HepG2 (cell line): ENCODE measurements around the gene TPGS1. TPM values are rescaled to one million over a fixed set of nuclear protein-coding genes. Genes with fewer than 3 reads are reported as not detected.

Source experiments
- AKAP8 ChIP-seq: sonication (generic); formaldehyde crosslinking; IDR thresholded peaks from 2 replicates; pipeline ENCODE4 v1.5.1; 2020; ENCODE audit warnings: mild to moderate bottlenecking, missing genetic modification reagents
- CCDC6 ChIP-seq: sonication (generic); formaldehyde crosslinking; IDR thresholded peaks from 2 replicates; pipeline ENCODE4 v1.8.1; 2022; ENCODE audit warnings: mild to moderate bottlenecking, missing genetic modification reagents, moderate library complexity
- ELF3 ChIP-seq: IDR thresholded peaks from 2 replicates; pipeline ENCODE4 v1.6.1; 2016; ENCODE audit warnings: missing genetic modification reagents, missing compliant biosample characterization
- FOSL2 ChIP-seq: sonication (generic); formaldehyde crosslinking; IDR thresholded peaks from 2 replicates; pipeline ENCODE4 v1.4.0; 2020; ENCODE audit warnings: missing genetic modification reagents
- HHEX ChIP-seq: IDR thresholded peaks from 2 replicates; pipeline ENCODE4 v1.6.1; 2016; ENCODE audit warnings: control low read depth
- HNF4A ChIP-seq: sonication (generic); formaldehyde crosslinking; IDR thresholded peaks from 2 replicates; pipeline ENCODE4 v1.4.0; 2020; ENCODE audit warnings: missing genetic modification reagents
- HOXD1 ChIP-seq: sonication (generic); formaldehyde crosslinking; IDR thresholded peaks from 2 replicates; pipeline ENCODE4 v1.5.0; 2020; ENCODE audit warnings: missing genetic modification reagents
- KAT8 ChIP-seq: IDR thresholded peaks from 2 replicates; pipeline ENCODE4 v1.6.1; 2016; ENCODE audit warnings: missing genetic modification reagents, missing compliant biosample characterization
- KDM1A ChIP-seq: IDR thresholded peaks from 2 replicates; pipeline ENCODE4 v1.6.1; 2016; ENCODE audit warnings: missing compliant biosample characterization
- KLF12 ChIP-seq: sonication (generic); formaldehyde crosslinking; IDR thresholded peaks from 2 replicates; pipeline ENCODE4 v1.4.0; 2020; ENCODE audit warnings: missing genetic modification reagents, borderline replicate concordance
- KLF15 ChIP-seq: sonication (generic); formaldehyde crosslinking; IDR thresholded peaks from 2 replicates; pipeline ENCODE4 v1.8.1; 2023; ENCODE audit warnings: borderline replicate concordance, mild to moderate bottlenecking, inconsistent platforms, missing genetic modification reagents, mixed read lengths
- KLF16 ChIP-seq, 2 experiments: sonication (generic) in 1 of 2; formaldehyde crosslinking in 1 of 2; IDR thresholded peaks; 2 replicates each; pipeline versions ENCODE4 v1.6.1 to v1.8.0; 2016 to 2023; ENCODE audit warnings: missing genetic modification reagents in 2 of 2, missing compliant biosample characterization in 1 of 2
- KLF9 ChIP-seq: IDR thresholded peaks from 2 replicates; pipeline ENCODE4 v1.6.1; 2016; ENCODE audit warnings: low read depth
- MED8 ChIP-seq: sonication (generic); formaldehyde crosslinking; IDR thresholded peaks from 2 replicates; pipeline ENCODE4 v1.8.1; 2023; ENCODE audit warnings: mild to moderate bottlenecking, missing genetic modification reagents; ENCODE audit not compliant: insufficient replicate concordance
- MTF1 ChIP-seq: sonication (generic); formaldehyde crosslinking; IDR thresholded peaks from 2 replicates; pipeline ENCODE4 v1.5.0; 2020; ENCODE audit warnings: missing genetic modification reagents
- NRL ChIP-seq: sonication (generic); formaldehyde crosslinking; IDR thresholded peaks from 2 replicates; pipeline ENCODE4 v1.5.0; 2020; ENCODE audit warnings: missing genetic modification reagents, mild to moderate bottlenecking, moderate library complexity, borderline replicate concordance
- RARG ChIP-seq: sonication (generic); formaldehyde crosslinking; IDR thresholded peaks from 2 replicates; pipeline ENCODE4 v1.4.0; 2020; ENCODE audit warnings: low read depth, mild to moderate bottlenecking, missing genetic modification reagents
- RBFOX2 ChIP-seq: fragments of 200-400 bp; formaldehyde crosslinking; IDR thresholded peaks from 2 replicates; pipeline ENCODE4 v1.6.1; 2017; ENCODE audit warnings: low read depth, mild to moderate bottlenecking, low read length
- SAP130 ChIP-seq: IDR thresholded peaks from 2 replicates; pipeline ENCODE4 v1.6.1; 2016; ENCODE audit warnings: low read depth
- SOX6 ChIP-seq, 2 experiments: fragments of 450-650 bp in 1 of 2; sonication (generic) in 1 of 2; formaldehyde crosslinking in 1 of 2; IDR thresholded peaks; 2 replicates each; pipeline versions ENCODE4 v1.4.0 to v1.6.1; 2017 to 2020; ENCODE audit warnings: antibody characterized with exemption in 1 of 2, mild to moderate bottlenecking in 1 of 2, missing genetic modification reagents in 1 of 2
- SP1 ChIP-seq, 2 experiments: fragments of 450-650 bp in 1 of 2; sonication (generic) in 1 of 2; formaldehyde crosslinking in 1 of 2; IDR thresholded peaks; 2 replicates each; pipeline versions ENCODE4 v1.4.0 to v1.6.1; 2016 to 2020; ENCODE audit warnings: missing genetic modification reagents in 1 of 2
- ZBTB3 ChIP-seq: sonication (generic); formaldehyde crosslinking; IDR thresholded peaks from 2 replicates; pipeline ENCODE4 v1.4.0; 2020; ENCODE audit warnings: low read depth, mild to moderate bottlenecking, moderate library complexity, missing genetic modification reagents, borderline replicate concordance
- ZBTB38 ChIP-seq: sonication (generic); formaldehyde crosslinking; IDR thresholded peaks from 2 replicates; pipeline ENCODE4 v1.5.1; 2020; ENCODE audit warnings: mild to moderate bottlenecking, missing genetic modification reagents
- ZBTB7B ChIP-seq: sonication (generic); formaldehyde crosslinking; IDR thresholded peaks from 2 replicates; pipeline ENCODE4 v1.4.0; 2020; ENCODE audit warnings: missing genetic modification reagents
- ZFP36 ChIP-seq: fragments of 150-350 bp; IDR thresholded peaks from 2 replicates; pipeline ENCODE4 v1.6.1; 2018; ENCODE audit warnings: borderline replicate concordance, low read length, low read depth; ENCODE audit not compliant: partially characterized antibody
- ZNF274 ChIP-seq: sonication (generic); formaldehyde crosslinking; IDR thresholded peaks from 2 replicates; pipeline ENCODE4 v1.5.1; 2020; ENCODE audit warnings: mild to moderate bottlenecking, missing genetic modification reagents
- ZNF547 ChIP-seq: sonication (generic); formaldehyde crosslinking; IDR thresholded peaks from 2 replicates; pipeline ENCODE4 v1.5.1; 2020; ENCODE audit warnings: mild to moderate bottlenecking, missing genetic modification reagents
- ZNF772 ChIP-seq: sonication (generic); formaldehyde crosslinking; IDR thresholded peaks from 2 replicates; pipeline ENCODE4 v1.5.0; 2020; ENCODE audit warnings: mild to moderate bottlenecking, missing genetic modification reagents
- ZNF792 ChIP-seq: IDR thresholded peaks from 2 replicates; pipeline ENCODE4 v1.6.1; 2016
- polyA plus RNA-seq, 8 experiments: library from polyadenylated mRNA; depleted of rRNA in 3 of 8; stranded (reverse) in 7 of 8; unstranded in 1 of 8; fragments of >200 nt; fragmentation: Illumina TruSeq in 4 of 8; extraction: Trizol in 4 of 8; gene quantifications; 2 replicates each; pipeline versions ENCODE4 v1.2.1 to v1.2.3, GENCODE V29; 2011 to 2016; ENCODE audit warnings: low read depth in 4 of 8, missing spikeins in 1 of 8, mixed read lengths in 1 of 8; ENCODE audit not compliant: insufficient read depth in 1 of 8
- total RNA-seq, 5 experiments: library from RNA; depleted of rRNA; stranded (reverse); fragments of >200 nt; fragmentation: Illumina TruSeq; extraction: Trizol; gene quantifications; 2 replicates each; pipeline ENCODE4 v1.2.3, GENCODE V29; 2016; ENCODE audit warnings: low read depth in 1 of 5
- TF ChIP-seq, protein P1 (sequence below): sonication (generic); formaldehyde crosslinking; IDR thresholded peaks from 2 replicates; pipeline ENCODE4 v1.8.1; 2023; ENCODE audit warnings: mild to moderate bottlenecking, missing genetic modification reagents, borderline replicate concordance
- TF ChIP-seq, protein P2 (sequence below): sonication (generic); formaldehyde crosslinking; IDR thresholded peaks from 2 replicates; pipeline ENCODE4 v1.4.0; 2020; ENCODE audit warnings: mild to moderate bottlenecking, missing genetic modification reagents
- TF ChIP-seq, protein P3 (sequence below): sonication (generic); formaldehyde crosslinking; IDR thresholded peaks from 2 replicates; pipeline ENCODE4 v1.5.0; 2020; ENCODE audit warnings: missing genetic modification reagents, mild to moderate bottlenecking, borderline replicate concordance

TPGS1 gene
- total and polyA plus RNA-seq, 2 of the 13 experiments (the other 11 are each of a cell fraction or from before 2014, with no cell fraction given): 1.1 to 6.2 TPM

DNA sequence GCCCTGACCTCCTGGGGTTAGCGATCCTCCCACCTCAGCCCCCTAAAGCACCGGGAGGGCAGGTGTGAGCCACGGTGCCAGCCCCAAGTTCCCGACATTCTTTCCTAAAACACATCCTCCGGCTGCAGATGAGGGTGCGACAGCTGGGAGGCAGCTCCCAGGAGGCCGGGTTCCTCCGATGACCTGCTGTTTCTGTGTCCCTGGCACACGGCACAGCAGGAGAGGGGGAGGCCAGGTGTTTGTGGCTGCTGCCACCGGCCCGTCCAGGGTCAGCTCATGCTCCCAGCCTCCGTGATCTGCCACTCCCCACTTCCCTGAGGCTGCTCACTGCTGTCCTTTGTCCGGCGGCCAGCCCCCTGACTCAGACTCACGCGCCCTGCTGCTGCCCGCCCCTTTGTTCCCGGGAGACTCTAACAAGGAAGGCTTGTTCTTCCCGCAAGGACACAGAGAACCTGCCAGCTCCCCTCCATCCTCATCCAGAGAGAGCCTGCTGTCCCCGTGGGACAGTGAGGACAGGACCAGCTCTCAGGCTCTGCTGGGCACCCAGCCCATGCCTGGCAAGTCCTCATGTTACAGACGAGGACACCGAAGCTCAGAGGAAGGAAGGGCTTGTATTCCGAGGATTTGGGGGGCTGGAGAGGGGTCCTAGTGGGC lies 21.6 kb upstream of the TPGS1 start (continued):
- TF ChIP-seq KLF16 (CRISPR knock-in tag; IDR thresholded peaks at IDR 0.05) (peak in 1 of 2 experiments; percentile 62; a peak in 2 of 4 replicates), FOSL2 (CRISPR knock-in tag) (peak; percentile 87), ZBTB7B (CRISPR knock-in tag) (peak; percentile 55; the same call in 1 of the 2 replicates), RARG (CRISPR knock-in tag) (no peak), ZNF274 (CRISPR knock-in tag) (peak; percentile 89; the same call in 1 of the 2 replicates), ZNF547 (0 out of 2 replicates have a peak, but pooled peaks have one; percentile 27), ZBTB38 (CRISPR knock-in tag) (peak; percentile 51; the same call in 1 of the 2 replicates), KLF12 (CRISPR knock-in tag) (0 out of 2 replicates have a peak, but pooled peaks have one; percentile 45), KDM1A (CRISPR knock-in tag) (no peak), MED8 (CRISPR knock-in tag) (peak; percentile 33), CCDC6 (CRISPR knock-in tag) (no peak), ZNF772 (CRISPR knock-in tag) (0 out of 2 replicates have a peak, but pooled peaks have one; percentile 19), SOX6 (IDR thresholded peaks at IDR 0.05) (no peak), SOX6 (CRISPR knock-in tag; IDR thresholded peaks at IDR 0.05) (peak; percentile 80), AKAP8 (peak; percentile 52; the same call in 1 of the 2 replicates), KAT8 (CRISPR knock-in tag) (0 out of 2 replicates have a peak, but pooled peaks have one; percentile 54), NRL (CRISPR knock-in tag) (peak; percentile 44), ELF3 (peak; percentile 65), RBFOX2 (peak; percentile 63), SP1 (IDR thresholded peaks at IDR 0.05) (no peak), SP1 (CRISPR knock-in tag; IDR thresholded peaks at IDR 0.05) (0 out of 2 replicates have a peak, but pooled peaks have one; percentile 26), ZNF792 (CRISPR knock-in tag) (peak; percentile 53; the same call in 1 of the 2 replicates), MTF1 (CRISPR knock-in tag) (no peak), HNF4A (CRISPR knock-in tag) (peak; percentile 23; the same call in 1 of the 2 replicates), KLF15 (CRISPR knock-in tag) (0 out of 2 replicates have a peak, but pooled peaks have one; percentile 38), SAP130 (CRISPR knock-in tag) (peak; percentile 73), ZBTB3 (CRISPR knock-in tag) (no peak), ZFP36 (no peak), HHEX (CRISPR knock-in tag) (no peak), HOXD1 (0 out of 2 replicates have a peak, but pooled peaks have one; percentile 36), KLF9 (CRISPR knock-in tag) (no peak)
- TF ChIP-seq, protein P1, sequence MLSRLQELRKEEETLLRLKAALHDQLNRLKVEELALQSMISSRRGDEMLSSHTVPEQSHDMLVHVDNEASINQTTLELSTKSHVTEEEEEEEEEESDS (CRISPR knock-in tag): no peak
- TF ChIP-seq, protein P2, sequence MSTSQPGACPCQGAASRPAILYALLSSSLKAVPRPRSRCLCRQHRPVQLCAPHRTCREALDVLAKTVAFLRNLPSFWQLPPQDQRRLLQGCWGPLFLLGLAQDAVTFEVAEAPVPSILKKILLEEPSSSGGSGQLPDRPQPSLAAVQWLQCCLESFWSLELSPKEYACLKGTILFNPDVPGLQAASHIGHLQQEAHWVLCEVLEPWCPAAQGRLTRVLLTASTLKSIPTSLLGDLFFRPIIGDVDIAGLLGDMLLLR (CRISPR knock-in tag): peak; percentile 21; the same call in 1 of the 2 replicates
- TF ChIP-seq, protein P3, sequence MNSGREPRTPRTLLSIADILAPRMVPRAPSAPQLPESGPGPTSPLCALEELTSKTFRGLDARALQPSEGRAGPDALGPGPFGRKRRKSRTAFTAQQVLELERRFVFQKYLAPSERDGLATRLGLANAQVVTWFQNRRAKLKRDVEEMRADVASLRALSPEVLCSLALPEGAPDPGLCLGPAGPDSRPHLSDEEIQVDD (CRISPR knock-in tag): 0 out of 2 replicates have a peak, but pooled peaks have one; percentile 40
